Brain microvascular endothelial cell (primary cell): ENCODE data around the gene NTNG1.
A peak's percentile ranks its signal among the peaks of the same experiment; 100 is the strongest.

ENCODE experiments used
- DNase-seq: peaks from one replicate; pipeline ENCODE4 v3.0.0-alpha.2; 2020
- H3K27ac ChIP-seq: fragments of 250-450 bp; sonication (Bioruptor Pico); 2 replicates; pipeline ENCODE4 v1.5.1; 2020; ENCODE audit warnings: mild to moderate bottlenecking, moderate library complexity
- H3K27me3 ChIP-seq: fragments of 250-450 bp; sonication (Bioruptor Pico); replicated peaks from 2 replicates; pipeline ENCODE4 v1.5.1; 2020; ENCODE audit warnings: mild to moderate bottlenecking
- H3K36me3 ChIP-seq: fragments of 250-450 bp; sonication (Bioruptor Pico); replicated peaks from 2 replicates; pipeline ENCODE4 v1.5.1; 2020; ENCODE audit warnings: mild to moderate bottlenecking
- H3K4me3 ChIP-seq: 2 replicates; pipeline ENCODE4 v1.5.1; 2011; ENCODE audit warnings: low read depth, mild to moderate bottlenecking, control low read depth, low read length, moderate library complexity
- in situ Hi-C: cut with HindIII; loops from 2 replicates; pipeline ENCODE4 v1.10.0; 2017; ENCODE audit warnings: low sequenced_read_pairs, low pct_ligation_motif_present
- TF ChIP-seq, protein P1 (sequence below): IDR thresholded peaks from 2 replicates; pipeline ENCODE4 v1.5.1; 2011; ENCODE audit warnings: low read depth, mild to moderate bottlenecking, moderate library complexity, low read length, control low read depth, inconsistent platforms; ENCODE audit errors: missing control alignments

NTNG1 gene

DNA sequence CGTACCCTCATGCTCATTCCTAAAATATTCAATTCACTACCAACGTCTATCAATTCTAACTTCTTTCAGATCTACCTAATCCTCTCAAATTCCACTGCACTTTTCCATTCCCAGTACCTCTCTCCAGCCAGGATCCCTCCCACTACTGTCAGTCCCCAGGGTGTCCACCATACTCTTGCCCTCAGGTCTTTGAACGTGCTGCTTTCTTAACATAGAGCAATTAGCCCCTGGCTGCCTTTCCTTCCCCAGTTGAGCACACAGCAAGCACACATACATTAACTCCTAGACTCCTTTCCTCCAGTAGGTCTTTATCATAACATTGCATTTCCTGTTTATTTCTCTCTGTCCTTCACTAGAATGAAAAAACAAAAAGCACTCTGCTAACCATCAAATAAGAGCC, 126.7 kb downstream of the NTNG1 start:
- H3K4me3 ChIP-seq = no peak overlapping the region
- in situ Hi-C loops = no loop called here
- no peaks in the 10 kb centered on the region for H3K36me3 ChIP-seq
- no peak for DNase-seq
- TF ChIP-seq, protein P1, sequence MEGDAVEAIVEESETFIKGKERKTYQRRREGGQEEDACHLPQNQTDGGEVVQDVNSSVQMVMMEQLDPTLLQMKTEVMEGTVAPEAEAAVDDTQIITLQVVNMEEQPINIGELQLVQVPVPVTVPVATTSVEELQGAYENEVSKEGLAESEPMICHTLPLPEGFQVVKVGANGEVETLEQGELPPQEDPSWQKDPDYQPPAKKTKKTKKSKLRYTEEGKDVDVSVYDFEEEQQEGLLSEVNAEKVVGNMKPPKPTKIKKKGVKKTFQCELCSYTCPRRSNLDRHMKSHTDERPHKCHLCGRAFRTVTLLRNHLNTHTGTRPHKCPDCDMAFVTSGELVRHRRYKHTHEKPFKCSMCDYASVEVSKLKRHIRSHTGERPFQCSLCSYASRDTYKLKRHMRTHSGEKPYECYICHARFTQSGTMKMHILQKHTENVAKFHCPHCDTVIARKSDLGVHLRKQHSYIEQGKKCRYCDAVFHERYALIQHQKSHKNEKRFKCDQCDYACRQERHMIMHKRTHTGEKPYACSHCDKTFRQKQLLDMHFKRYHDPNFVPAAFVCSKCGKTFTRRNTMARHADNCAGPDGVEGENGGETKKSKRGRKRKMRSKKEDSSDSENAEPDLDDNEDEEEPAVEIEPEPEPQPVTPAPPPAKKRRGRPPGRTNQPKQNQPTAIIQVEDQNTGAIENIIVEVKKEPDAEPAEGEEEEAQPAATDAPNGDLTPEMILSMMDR = no peak
- no peak overlapping the region for H3K27ac ChIP-seq
- no peaks in the 10 kb centered on the region for H3K27me3 ChIP-seq

DNA sequence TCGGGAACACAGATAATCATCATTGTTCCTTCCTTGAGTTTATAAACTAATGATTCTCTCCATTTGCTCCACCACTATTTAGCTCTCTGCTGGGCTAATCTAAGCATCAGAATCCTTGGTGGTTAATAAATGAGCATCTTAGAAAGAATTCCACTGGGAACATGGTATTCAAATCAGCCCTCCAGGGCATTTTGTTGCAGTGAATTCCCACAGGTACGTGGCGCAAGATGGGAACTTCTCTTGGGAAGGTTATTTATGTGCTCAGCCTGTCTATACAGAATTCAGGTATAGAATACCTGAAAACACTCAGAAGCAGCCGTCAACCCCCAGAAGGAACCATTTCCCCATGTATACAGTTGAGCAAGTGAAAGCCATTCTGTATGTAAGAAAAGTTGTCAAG, 131.5 kb downstream of the NTNG1 start:
- DNase-seq = no peak
- no peak overlapping the region for H3K27ac ChIP-seq
- no peak overlapping the region for H3K4me3 ChIP-seq
- in situ Hi-C loops = no loop called here
- TF ChIP-seq, protein P1 = no peak
- no peaks in the 10 kb centered on the region for H3K27me3 ChIP-seq
- H3K36me3 ChIP-seq = no peaks in the 10 kb centered on the region

DNA sequence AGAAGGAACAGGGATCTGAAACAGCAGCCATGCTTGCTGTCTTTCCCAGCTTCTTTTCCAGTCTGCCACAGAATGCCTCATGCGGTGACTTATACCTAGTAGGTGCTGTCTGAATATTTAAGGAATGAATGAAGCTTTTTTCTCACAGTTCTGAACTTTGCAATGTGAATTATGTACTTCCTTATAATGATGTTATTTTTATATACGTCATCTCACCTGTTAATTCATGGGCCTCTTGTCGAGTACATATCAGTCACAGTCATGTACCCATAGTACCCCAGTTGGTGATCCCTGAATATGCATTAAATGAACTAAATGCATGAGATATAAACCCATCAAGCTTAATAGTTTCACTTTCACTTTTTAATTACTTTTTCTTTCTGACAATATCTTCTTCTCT, 132.7 kb downstream of the NTNG1 start:
- DNase-seq = no peak
- Histone ChIP-seq H3K4me3 (no peak overlapping the region), H3K27me3 (no peaks in the 10 kb centered on the region), H3K36me3 (no peaks in the 10 kb centered on the region), H3K27ac (no peak overlapping the region)
- in situ Hi-C loops = no loop called here
- TF ChIP-seq, protein P1 = no peak

DNA sequence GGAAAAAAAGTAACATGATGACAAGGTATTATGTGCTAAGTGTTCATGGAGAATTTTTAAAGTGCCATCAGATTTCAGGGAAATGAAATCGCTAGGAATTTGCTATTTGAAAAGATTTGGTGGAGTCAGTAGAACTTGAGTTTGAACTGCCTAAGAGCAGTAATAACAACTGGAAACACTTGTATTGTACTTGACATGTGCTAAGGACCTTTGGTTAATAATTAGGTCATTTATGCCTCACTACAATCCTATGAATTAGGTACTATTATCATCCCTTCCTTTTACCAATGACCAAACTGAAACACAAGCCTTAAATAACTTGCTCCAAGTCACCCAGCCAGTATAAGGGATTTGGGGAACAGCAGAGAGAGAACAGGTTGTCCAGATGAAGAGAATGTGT, 133.4 kb downstream of the NTNG1 start:
- TF ChIP-seq, protein P1 = no peak
- DNase-seq = no peak
- Histone ChIP-seq H3K27me3 (no peaks in the 10 kb centered on the region), H3K27ac (no peak overlapping the region), H3K4me3 (no peak overlapping the region), H3K36me3 (no peaks in the 10 kb centered on the region)
- in situ Hi-C loops = no loop called here

DNA sequence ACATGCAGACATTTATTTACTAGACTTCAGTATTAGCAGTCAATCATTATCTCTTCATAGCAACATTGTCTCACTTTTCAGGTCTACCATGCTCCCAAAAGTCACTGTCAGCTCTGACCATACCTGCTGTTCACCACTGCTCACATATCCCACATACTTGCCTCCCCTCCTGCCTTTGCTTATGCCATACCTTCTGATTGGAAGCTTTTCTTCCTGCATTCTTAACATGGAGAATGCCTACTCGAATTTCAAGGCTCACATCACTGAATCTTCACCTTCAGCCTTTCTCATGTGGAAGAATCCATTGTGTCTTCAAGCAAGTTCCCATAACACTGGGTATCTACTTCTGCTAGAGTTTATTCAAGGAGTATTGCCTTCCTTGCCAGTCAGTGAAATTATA, 135.4 kb downstream of the NTNG1 start:
- in situ Hi-C loops = no loop called here
- Histone ChIP-seq H3K36me3 (no peaks in the 10 kb centered on the region), H3K4me3 (no peak overlapping the region), H3K27ac (no peak overlapping the region), H3K27me3 (no peaks in the 10 kb centered on the region)
- no peak for DNase-seq
- TF ChIP-seq, protein P1 = no peak

DNA sequence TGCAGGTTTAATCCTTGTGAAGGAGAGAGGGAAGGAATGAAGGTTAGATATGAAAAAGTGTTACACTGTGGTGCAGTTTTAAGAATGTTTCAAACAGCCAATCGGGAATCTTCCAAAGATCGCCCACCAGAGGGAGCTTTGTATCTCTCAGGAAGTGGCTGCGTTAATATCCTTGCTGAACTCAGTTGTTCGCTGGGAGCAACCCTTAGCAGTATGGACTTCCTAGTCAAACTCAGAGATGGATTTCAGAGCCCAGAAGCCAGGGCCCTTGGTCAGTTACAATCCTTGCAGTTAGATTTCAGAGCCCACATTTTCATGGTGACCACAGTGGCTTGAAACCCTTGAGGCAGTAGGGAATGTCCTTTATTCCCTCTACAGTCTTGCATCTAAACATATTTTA, 136.2 kb downstream of the NTNG1 start:
- H3K27me3 ChIP-seq = no peaks in the 10 kb centered on the region
- TF ChIP-seq, protein P1 = peak; percentile 80
- peak; percentile 58 for DNase-seq
- H3K36me3 ChIP-seq = no peaks in the 10 kb centered on the region
- no peak overlapping the region for H3K27ac ChIP-seq
- in situ Hi-C loops = no loop called here
- H3K4me3 ChIP-seq = no peak overlapping the region
